Left lung (tissue), 10 donors: ENCODE data around the gene SEPTIN10. TPM values are rescaled to one million over a fixed set of nuclear protein-coding genes. Genes with fewer than 3 reads are reported as not detected.

Source experiments
- ATAC-seq: fragments of 200-7000 bp; cut with Tn5 transposase; one replicate; pipeline ENCODE4 v1.9.1; 2020; ENCODE audit warnings: moderate library complexity
- DNase-seq, 4 donors: peaks; one replicate each; pipeline ENCODE4 v3.0.0-alpha.2; 2013 to 2020
- H3K27ac ChIP-seq, 2 donors: fragments of 200-600 bp; sonication (generic) in 1 of 2; one replicate each; pipeline versions ENCODE4 v1.5.0 to v1.8.0; 2020 to 2021
- H3K27me3 ChIP-seq, 2 donors: fragments of 200-600 bp; sonication (generic) in 1 of 2; one replicate each; pipeline versions ENCODE4 v1.5.0 to v1.8.0; 2020 to 2021
- H3K36me3 ChIP-seq, 2 donors: fragments of 200-600 bp; sonication (generic) in 1 of 2; one replicate each; pipeline versions ENCODE4 v1.5.0 to v1.8.0; 2020 to 2021
- H3K4me1 ChIP-seq, 2 donors: fragments of 200-600 bp; one replicate each; pipeline ENCODE4 v1.8.0; 2021
- H3K4me3 ChIP-seq, 2 donors: fragments of 200-600 bp; sonication (generic) in 1 of 2; one replicate each; pipeline versions ENCODE4 v1.5.0 to v1.8.0; 2020 to 2021; ENCODE audit warnings: mild to moderate bottlenecking in 1 of 2
- H3K9me3 ChIP-seq, 2 donors: fragments of 200-600 bp; sonication (generic) in 1 of 2; one replicate each; pipeline versions ENCODE4 v1.5.0 to v1.8.0; 2020 to 2021
- CTCF ChIP-seq, 2 donors: fragments of 200-600 bp; sonication (generic) in 1 of 2; IDR thresholded peaks; one replicate each; pipeline versions ENCODE4 v1.5.0 to v1.8.0; 2021; ENCODE audit warnings: antibody characterized with exemption in 2 of 2
- intact Hi-C, 2 donors: fragments of 100-400 bp; cut with DNase I; formaldehyde crosslinking; loops; one replicate each; pipeline versions ENCODE4 v1.11.2 to v1.14.2; 2022
- polyA plus RNA-seq, 6 donors: library from polyadenylated mRNA; unstranded; fragments of 120-200 nt; gene quantifications; one replicate each; pipeline ENCODE4 v1.2.1, GENCODE V29; 2013; ENCODE audit not compliant: insufficient read length in 6 of 6
- total RNA-seq, 2 donors: library from RNA; stranded (reverse); fragmentation: NEBNext Ultra II Directional; extraction: Animal tissue kit (Norgen Biotek cat#: 25700); gene quantifications; one replicate each; pipeline ENCODE4 v1.2.1, GENCODE V29; 2021
- donor health status: DM: no; HTN: yes; CAD: no.
- donor health status: DM: no; HTN: no; CAD: no.

Gene SEPTIN10
- total and polyA plus RNA-seq, 8 donors: 66.6 to 152 (median 130) TPM

GRCh38 chr2:109616184-109616583, 2.4 kb upstream of the SEPTIN10 start:
- Histone ChIP-seq H3K4me3 (peak overlapping the region; percentile 57 to 74), H3K27me3 (peaks cover 0 to 72% of the 10 kb centered on the region in 2 donors), H3K9me3 (no peaks in the 10 kb centered on the region), H3K36me3 (no peaks in the 10 kb centered on the region), H3K4me1 (peaks cover 8 to 36% of the 10 kb centered on the region in 2 donors), H3K27ac (no peak overlapping the region)
- TF ChIP-seq CTCF (IDR thresholded peaks at IDR 0.05): no peak
- intact Hi-C loops: no loop called here
- ATAC-seq (no peak), DNase-seq (no peak)

GRCh38 chr2:109615637-109616144, 1.9 kb upstream of the SEPTIN10 start:
- peaks cover 8 to 36% of the 10 kb centered on the region in 2 donors for H3K4me1 ChIP-seq
- no peaks in the 10 kb centered on the region for H3K9me3 ChIP-seq
- H3K27ac ChIP-seq: no peak overlapping the region
- intact Hi-C loops: no loop called here
- peaks cover 0 to 77% of the 10 kb centered on the region in 2 donors for H3K27me3 ChIP-seq
- TF ChIP-seq CTCF (IDR thresholded peaks at IDR 0.05): no peak
- ATAC-seq: no peak
- peak overlapping the region; percentile 57 to 74 for H3K4me3 ChIP-seq
- H3K36me3 ChIP-seq: no peaks in the 10 kb centered on the region
- no peak for DNase-seq

- DNase-seq (peak in 2 of 4 donors; percentile 42 to 82), ATAC-seq (no peak)
- intact Hi-C loops: no loop called here
- TF ChIP-seq CTCF (IDR thresholded peaks at IDR 0.05): no peak
- Histone ChIP-seq H3K27ac (peak overlapping the region; percentile 88 to 98), H3K36me3 (no peaks in the 10 kb centered on the region), H3K4me3 (peak overlapping the region; percentile 57 to 74), H3K4me1 (peaks cover 8 to 36% of the 10 kb centered on the region in 2 donors), H3K9me3 (no peaks in the 10 kb centered on the region), H3K27me3 (peaks cover 0 to 84% of the 10 kb centered on the region in 2 donors)
Measured at GRCh38 chr2:109614715-109615636, 1.2 kb upstream of the SEPTIN10 start.

GRCh38 chr2:109613081-109613921, 465 bp downstream of the SEPTIN10 start:
- H3K4me3 ChIP-seq: peak overlapping the region; percentile 57 to 74
- H3K27me3 ChIP-seq: peaks cover 0 to 84% of the 10 kb centered on the region in 2 donors
- peaks cover 15 to 42% of the 10 kb centered on the region in 2 donors for H3K4me1 ChIP-seq
- no peaks in the 10 kb centered on the region for H3K9me3 ChIP-seq
- ATAC-seq (peak; percentile 43), DNase-seq (peak in 2 of 4 donors; percentile 61 to 71)
- peak overlapping the region; percentile 88 to 98 for H3K27ac ChIP-seq
- intact Hi-C loops: no loop called here
- no peaks in the 10 kb centered on the region for H3K36me3 ChIP-seq
- no peak for TF ChIP-seq CTCF (IDR thresholded peaks at IDR 0.05)
